Gastrocnemius medialis (tissue), 4 donors: ENCODE measurements around the gene KRT17. TPM values are rescaled to one million over a fixed set of nuclear protein-coding genes. Genes with fewer than 3 reads are reported as not detected.

ENCODE experiments used
- total RNA-seq, 4 donors: library from RNA; depleted of rRNA; stranded (reverse); fragments of >200 nt; gene quantifications; one replicate each; pipeline versions ENCODE4 v1.1.0 to v1.2.3, GENCODE V29; 2016

Gene KRT17
- total RNA-seq, 4 donors from 2014 or later = not detected

Other genes with a start within 250 kb of the KRT17 start
- gene KRT34, start 242.3 kb downstream of the KRT17 start, total RNA-seq = not detected
- 1 to 10 TPM in 1 of 4 donors, under 1 TPM in 3; 0.39 to 1.1 (median 0.62) TPM for gene KRT31, start 227.0 kb downstream of the KRT17 start, total RNA-seq
- gene KRT37, start 200.0 kb downstream of the KRT17 start, total RNA-seq = not detected
- not detected for gene KRT38, start 183.6 kb downstream of the KRT17 start, total RNA-seq
- gene KRT32, start 157.2 kb downstream of the KRT17 start, total RNA-seq = under 1 TPM in 1 of 4 donors, not detected in 3; 0.41 TPM
- gene KRT35, start 143.4 kb downstream of the KRT17 start, total RNA-seq = not detected
- not detected for gene KRT36, start 134.7 kb downstream of the KRT17 start, total RNA-seq
- not detected for gene KRT13, start 119.0 kb downstream of the KRT17 start, total RNA-seq
- not detected for gene KRT15, start 105.7 kb downstream of the KRT17 start, total RNA-seq
- gene KRT19, start 96.3 kb downstream of the KRT17 start, total RNA-seq = 10 to 100 TPM in 1 of 4 donors, 1 to 10 TPM in 1, under 1 TPM in 1, not detected in 1; 0.53 to 11.0 (median 3.6) TPM
- not detected for gene KRT9, start 52.5 kb downstream of the KRT17 start, total RNA-seq
- not detected for gene KRT14, start 37.7 kb downstream of the KRT17 start, total RNA-seq
- gene KRT16, start 11.8 kb downstream of the KRT17 start, total RNA-seq = under 1 TPM in 1 of 4 donors, not detected in 3; 0.34 TPM
- 100 to 1,000 TPM; 222 to 842 (median 375) TPM for gene EIF1, start 64.3 kb upstream of the KRT17 start, total RNA-seq
- not detected for gene GAST, start 87.8 kb upstream of the KRT17 start, total RNA-seq
- under 1 TPM in 1 of 4 donors, not detected in 3; 0.22 TPM for gene HAP1, start 110.1 kb upstream of the KRT17 start, total RNA-seq
- 100 to 1,000 TPM in 3 of 4 donors, 10 to 100 TPM in 1; 88.8 to 135 (median 113) TPM for gene JUP, start 162.1 kb upstream of the KRT17 start, total RNA-seq
- 1 to 10 TPM; 1.8 to 4.0 (median 2.9) TPM for gene P3H4, start 187.4 kb upstream of the KRT17 start, total RNA-seq
- 10 to 100 TPM in 2 of 4 donors, 1 to 10 TPM in 2; 7.0 to 12.9 (median 9.7) TPM for gene FKBP10, start 188.4 kb upstream of the KRT17 start, total RNA-seq
- gene NT5C3B, start 211.7 kb upstream of the KRT17 start, total RNA-seq = 10 to 100 TPM; 13.8 to 27.6 (median 23.1) TPM
- gene KLHL10, start 213.2 kb upstream of the KRT17 start, total RNA-seq = under 1 TPM in 1 of 4 donors, not detected in 3; 0.31 TPM
- gene KLHL11, start 240.8 kb upstream of the KRT17 start, total RNA-seq = 1 to 10 TPM; 2.2 to 4.7 (median 3.8) TPM